H1 (cell line): ENCODE measurements around the gene PHTF2. TPM values are rescaled to one million over a fixed set of nuclear protein-coding genes. Genes with fewer than 3 reads are reported as not detected.

Experiments used
- CTCF ChIA-PET: fragments of 300-600 bp; sonication (Branson Sonifier 250); formaldehyde crosslinking; loops from one replicate; lab custom pipeline; 2021; ENCODE audit not compliant: partially characterized antibody; lab: Charles Lee
- POLR2A ChIA-PET: fragments of 300-600 bp; sonication (Branson Sonifier 250); formaldehyde crosslinking; loops from one replicate; lab custom pipeline; 2021; ENCODE audit warnings: inconsistent platforms; ENCODE audit not compliant: partially characterized antibody; lab: Charles Lee
- DNase-seq, 2 experiments: peaks; one replicate each; pipeline versions ENCODE4 v3.0.0 to v3.0.0-alpha.2; 2010 to 2022; ENCODE audit warnings: low spot score in 2 of 2, low read depth in 1 of 2, mixed read lengths in 1 of 2
- FAIRE-seq: peaks from 2 replicates; lab custom pipeline; 2011; peaks lifted over from hg19 to GRCh38; lab: Jason Lieb, UNC
- H2AFZ ChIP-seq: 2 replicates; pipeline ENCODE4 v1.8.1; 2012; ENCODE audit warnings: low read length, inconsistent platforms
- H2AK5ac ChIP-seq: 2 replicates; pipeline ENCODE4 v1.6.1; 2013; ENCODE audit warnings: low read depth, low read length
- H2BK120ac ChIP-seq: replicated peaks from 2 replicates; pipeline ENCODE3; 2013; ENCODE audit warnings: low read depth, low read length, inconsistent platforms
- H2BK12ac ChIP-seq: 2 replicates; pipeline ENCODE4 v1.6.1; 2013; ENCODE audit warnings: low read depth, low read length
- H2BK15ac ChIP-seq: 2 replicates; pipeline ENCODE4 v1.6.1; 2013; ENCODE audit warnings: low read length
- H2BK20ac ChIP-seq: 2 replicates; pipeline ENCODE4 v1.6.1; 2013; ENCODE audit warnings: low read length
- H2BK5ac ChIP-seq: 2 replicates; pipeline ENCODE4 v1.6.1; 2013; ENCODE audit warnings: low read depth, low read length
- H3K14ac ChIP-seq: 2 replicates; pipeline ENCODE4 v1.6.1; 2013; ENCODE audit warnings: inconsistent platforms; ENCODE audit not compliant: insufficient read length
- H3K18ac ChIP-seq: 2 replicates; pipeline ENCODE4 v1.6.1; 2013; ENCODE audit warnings: low read length; ENCODE audit errors: extremely low read depth
- H3K23ac ChIP-seq: 2 replicates; pipeline ENCODE4 v1.6.1; 2013; ENCODE audit warnings: inconsistent platforms; ENCODE audit not compliant: insufficient read length
- H3K23me2 ChIP-seq: 2 replicates; pipeline ENCODE4 v1.6.1; 2013; ENCODE audit warnings: low read depth, low read length
- H3K27ac ChIP-seq: 2 replicates; pipeline ENCODE4 v1.6.1; 2011; ENCODE audit warnings: low read depth, low read length, inconsistent platforms
- H3K27me3 ChIP-seq, 4 experiments: replicated peaks in 1 of 4; 1 replicate in 1 of 4; 2 replicates in 3 of 4; pipeline versions ENCODE4 v1.6.1 to v1.8.1; 2011 to 2013; ENCODE audit warnings: low read length in 3 of 4, mild to moderate bottlenecking in 3 of 4, inconsistent platforms in 2 of 4, mixed read lengths in 2 of 4, moderate library complexity in 1 of 4; ENCODE audit not compliant: control insufficient read depth in 3 of 4, insufficient read depth in 3 of 4; ENCODE audit errors: extremely low read depth in 1 of 4
- H3K36me3 ChIP-seq, 4 experiments: 2 replicates each; pipeline versions ENCODE4 v1.6.1 to v1.8.1; 2011 to 2013; ENCODE audit warnings: mild to moderate bottlenecking in 4 of 4, low read length in 3 of 4, moderate library complexity in 2 of 4, control low read depth in 1 of 4, inconsistent platforms in 1 of 4; ENCODE audit not compliant: insufficient read depth in 4 of 4, control insufficient read depth in 2 of 4
- H3K4ac ChIP-seq: replicated peaks from 2 replicates; pipeline ENCODE3; 2013; ENCODE audit warnings: low read length, low read depth, mixed read lengths, inconsistent platforms; ENCODE audit not compliant: insufficient read length
- H3K4me1 ChIP-seq, 4 experiments: replicated peaks in 1 of 4; 1 replicate in 1 of 4; 2 replicates in 3 of 4; pipeline versions ENCODE4 v1.6.1 to v1.8.1; 2011 to 2013; ENCODE audit warnings: low read length in 3 of 4, inconsistent platforms in 2 of 4, mixed read lengths in 1 of 4; ENCODE audit not compliant: insufficient read depth in 4 of 4, control insufficient read depth in 3 of 4
- H3K4me2 ChIP-seq, 2 experiments: 2 replicates each; pipeline versions ENCODE4 v1.6.1 to v1.8.1; 2011 to 2013; ENCODE audit warnings: low read depth in 2 of 2, low read length in 2 of 2, control low read depth in 1 of 2, inconsistent platforms in 1 of 2, mild to moderate bottlenecking in 1 of 2; ENCODE audit not compliant: insufficient read depth in 1 of 2
- H3K4me3 ChIP-seq, 4 experiments: fragments of 200-600, 300-600 bp in 1 of 4; sonication (generic), shearing (Covaris generic), sonication (Bioruptor Twin) in 1 of 4; 2 replicates each; pipeline versions ENCODE4 v1.5.1 to v1.8.1; 2011 to 2016; ENCODE audit warnings: low read length in 4 of 4, low read depth in 3 of 4, control low read depth in 2 of 4, inconsistent platforms in 2 of 4, mild to moderate bottlenecking in 2 of 4, mixed read lengths in 1 of 4, moderate library complexity in 1 of 4; ENCODE audit not compliant: insufficient read depth in 2 of 4; ENCODE audit errors: extremely low read depth in 1 of 4
- H3K56ac ChIP-seq: replicated peaks from 2 replicates; pipeline ENCODE3; 2013; ENCODE audit warnings: low read depth, mild to moderate bottlenecking, mixed read lengths, low read length, inconsistent platforms; ENCODE audit not compliant: insufficient read length
- H3K79me1 ChIP-seq: 2 replicates; pipeline ENCODE4 v1.6.1; 2013; ENCODE audit warnings: low read depth, low read length, control low read depth
- H3K79me2 ChIP-seq, 2 experiments: 2 replicates each; pipeline versions ENCODE4 v1.6.1 to v1.8.1; 2012 to 2013; ENCODE audit warnings: low read length in 2 of 2, mild to moderate bottlenecking in 2 of 2, inconsistent platforms in 1 of 2; ENCODE audit not compliant: insufficient read depth in 2 of 2, control insufficient read depth in 1 of 2
- H3K9ac ChIP-seq, 4 experiments: replicated peaks in 1 of 4; 1 replicate in 1 of 4; 2 replicates in 3 of 4; pipeline versions ENCODE4 v1.6.1 to v1.8.1; 2011 to 2013; ENCODE audit warnings: low read depth in 3 of 4, low read length in 3 of 4, control low read depth in 2 of 4, mild to moderate bottlenecking in 2 of 4, moderate library complexity in 2 of 4, inconsistent platforms in 1 of 4; ENCODE audit errors: extremely low read depth in 1 of 4
- H3K9me3 ChIP-seq, 2 experiments: 2 replicates each; pipeline versions ENCODE4 v1.6.1 to v1.8.1; 2012 to 2013; ENCODE audit warnings: mild to moderate bottlenecking in 2 of 2, moderate library complexity in 2 of 2, control low read depth in 1 of 2, inconsistent platforms in 1 of 2, low read depth in 1 of 2, low read length in 1 of 2, mixed read lengths in 1 of 2; ENCODE audit not compliant: insufficient read depth in 2 of 2
- H4K20me1 ChIP-seq, 2 experiments: replicated peaks in 1 of 2; 2 replicates each; pipeline versions ENCODE3 to v1.8.1; 2011 to 2013; ENCODE audit warnings: inconsistent platforms in 2 of 2, low read length in 2 of 2, mild to moderate bottlenecking in 1 of 2; ENCODE audit not compliant: insufficient read depth in 2 of 2, control insufficient read depth in 1 of 2
- H4K5ac ChIP-seq: 2 replicates; pipeline ENCODE4 v1.6.1; 2013; ENCODE audit warnings: low read length, low read depth, mixed read lengths, inconsistent platforms; ENCODE audit not compliant: insufficient read length
- H4K8ac ChIP-seq: 2 replicates; pipeline ENCODE4 v1.8.0; 2013; ENCODE audit warnings: mild to moderate bottlenecking, moderate library complexity, low read length, inconsistent platforms; ENCODE audit not compliant: insufficient read depth; ENCODE audit errors: extremely low read depth
- H4K91ac ChIP-seq: replicated peaks from 2 replicates; pipeline ENCODE3; 2013; ENCODE audit warnings: low read length, mixed read lengths, inconsistent platforms; ENCODE audit not compliant: insufficient read length
- ASH2L ChIP-seq: fragments of 200-600, 300-600 bp; sonication (generic); IDR thresholded peaks from one replicate; pipeline ENCODE4 v1.7.1; 2017; ENCODE audit warnings: low read length
- RNF2 ChIP-seq: fragments of 200-900, 300-1000 bp; sonication (generic); IDR thresholded peaks from 2 replicates; pipeline ENCODE4 v1.7.1; 2016; ENCODE audit warnings: borderline replicate concordance, low read depth, mild to moderate bottlenecking, antibody characterized with exemption, low read length; ENCODE audit not compliant: poor library complexity, severe bottlenecking; ENCODE audit errors: missing control alignments
- WGBS, 2 experiments: shearing (Covaris generic) in 1 of 2; methylation state at CpG; one replicate each; pipeline versions ENCODE4 v1.1.6 to v1.1.7; 2013 to 2015; ENCODE audit warnings: low lambda C conversion rate in 2 of 2, mixed read lengths in 2 of 2, inconsistent platforms in 1 of 2, low coverage in 1 of 2, missing lambda C conversion rate in 1 of 2; ENCODE audit not compliant: insufficient replicate concordance in 2 of 2, insufficient coverage in 1 of 2, insufficient read length in 1 of 2; ENCODE audit errors: extremely low coverage in 1 of 2, missing lambda C conversion rate in 1 of 2; 5-methylcytosine and 5-hydroxymethylcytosine counted together
- polyA plus RNA-seq, 7 experiments: library from polyadenylated mRNA; depleted of rRNA in 3 of 7; stranded (reverse) in 5 of 7; unstranded in 2 of 7; fragments of >200 nt in 5 of 7; fragments of 200-250 nt in 2 of 7; gene quantifications; 1 replicate in 5 of 7; 2 replicates in 1 of 7; 4 replicates in 1 of 7; pipeline versions ENCODE4 v1.2.1 to v1.2.3, GENCODE V29; 2011 to 2013; ENCODE audit warnings: missing spikeins in 2 of 7, mixed read lengths in 2 of 7
- total RNA-seq: library from RNA; stranded (reverse); fragmentation: NEBNext Ultra II Directional; extraction: Animal tissue kit (Norgen Biotek cat#: 25700); gene quantifications from 2 replicates; pipeline ENCODE4 v1.2.1, GENCODE V29; 2021

The PHTF2 gene
- total and polyA plus RNA-seq, 2 of the 8 experiments (the other 6 are each of a cell fraction or from before 2014, with no cell fraction given) = 9.0 to 25.4 TPM

GRCh38 chr7:77827999-77828398 is 29.4 kb downstream of the PHTF2 start:
- no peaks in the 10 kb centered on the region for H3K79me2 ChIP-seq
- H3K4ac ChIP-seq = no peak overlapping the region
- H2AK5ac ChIP-seq = no peak overlapping the region
- no peak overlapping the region for H3K23ac ChIP-seq
- ChIA-PET CTCF (interaction anchor here (1.0 kb wide), 1 partner anchor 271 kb away, joined by 3 read pairs; no protein-coding TSS in a partner anchor), POLR2A (no interaction called here)
- no peak for FAIRE-seq
- no peak for DNase-seq
- H2BK15ac ChIP-seq = no peak overlapping the region
- no peak overlapping the region for H3K4me2 ChIP-seq
- H2BK5ac ChIP-seq = no peak overlapping the region
- H2BK20ac ChIP-seq = no peak overlapping the region
- no peak overlapping the region for H3K9ac ChIP-seq
- no peak overlapping the region for H3K4me3 ChIP-seq
- no peaks in the 10 kb centered on the region for H3K36me3 ChIP-seq
- H3K14ac ChIP-seq = no peak overlapping the region
- H4K20me1 ChIP-seq = peaks cover 0 to 3% of the 10 kb centered on the region in 2 experiments
- peaks cover 0 to 5% (median 2%) of the 10 kb centered on the region in 4 experiments; a peak in 1 of 7 replicates for H3K4me1 ChIP-seq
- H2AFZ ChIP-seq = no peak overlapping the region
- H4K5ac ChIP-seq = no peak overlapping the region
- 87% methylated on average over 2 of the region's 2 CpGs; no CpG with 5 or more reads in 1 of the 2 experiments for WGBS, 2 experiments
- H3K79me1 ChIP-seq = peaks cover 7% of the 10 kb centered on the region
- H3K9me3 ChIP-seq = no peaks in the 10 kb centered on the region; a peak in 1 of 4 replicates
- no peak overlapping the region for H3K27ac ChIP-seq
- no peak overlapping the region for H3K18ac ChIP-seq
- H3K23me2 ChIP-seq = no peaks in the 10 kb centered on the region
- H4K8ac ChIP-seq = no peak overlapping the region
- H2BK12ac ChIP-seq = no peak overlapping the region
- no peaks in the 10 kb centered on the region for H3K27me3 ChIP-seq
- no peak overlapping the region for H4K91ac ChIP-seq
- no peak overlapping the region for H2BK120ac ChIP-seq
- H3K56ac ChIP-seq = no peak overlapping the region
- TF ChIP-seq RNF2 (no peak), ASH2L (no peak)
